ENCODE data around the gene BICDL1.
A peak's percentile ranks its signal among the peaks of the same experiment; 100 is the strongest.

DNA sequence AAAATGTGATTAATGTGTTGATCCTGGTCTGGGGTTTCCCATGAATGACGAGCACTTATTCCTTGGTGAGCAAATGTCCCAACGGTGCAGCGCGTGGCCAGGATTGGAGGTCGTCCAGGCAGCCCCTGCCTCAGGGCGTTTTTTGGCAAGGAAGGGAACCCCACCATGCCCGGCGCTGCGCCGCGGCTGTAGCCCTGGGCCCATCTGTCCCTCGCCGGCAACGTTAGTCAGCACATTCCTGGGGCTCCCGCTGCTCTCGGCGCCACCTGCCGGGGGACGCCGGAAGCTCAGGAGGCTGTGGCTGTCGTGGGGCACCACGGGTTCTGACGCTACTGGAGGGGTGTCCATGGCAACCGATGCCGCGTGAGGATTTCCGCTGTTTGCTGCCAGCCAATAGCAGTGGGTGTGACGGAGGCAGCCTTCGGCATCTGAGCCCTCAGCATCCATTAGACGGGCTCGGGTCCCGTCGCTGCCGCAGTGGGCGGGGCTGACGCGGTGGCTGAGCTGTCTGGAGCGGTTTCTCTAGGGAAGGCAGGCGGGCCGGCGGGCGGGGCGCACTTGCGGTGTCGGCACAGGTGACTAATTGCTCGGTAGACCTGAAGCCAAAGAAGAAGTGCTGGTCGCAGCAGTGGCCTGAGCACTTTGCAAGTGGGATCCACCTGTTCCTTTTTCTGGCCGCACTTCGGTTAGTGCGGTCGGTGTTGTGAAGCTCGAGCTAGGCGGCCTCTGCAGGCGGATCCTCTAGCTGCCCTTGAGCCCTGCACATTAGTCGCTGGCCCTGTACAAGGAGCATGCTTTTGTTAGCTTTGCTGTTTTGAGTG lies 98.0 kb downstream of the BICDL1 start:
- TF ChIP-seq EZH2 (IDR thresholded peaks at IDR 0.05): no peak
- TF ChIP-seq POLR2A (IDR thresholded peaks at IDR 0.05; ENCODE audit: borderline replicate concordance, extremely low read depth, insufficient read depth, insufficient read length): no peak
- TF ChIP-seq, protein P1, sequence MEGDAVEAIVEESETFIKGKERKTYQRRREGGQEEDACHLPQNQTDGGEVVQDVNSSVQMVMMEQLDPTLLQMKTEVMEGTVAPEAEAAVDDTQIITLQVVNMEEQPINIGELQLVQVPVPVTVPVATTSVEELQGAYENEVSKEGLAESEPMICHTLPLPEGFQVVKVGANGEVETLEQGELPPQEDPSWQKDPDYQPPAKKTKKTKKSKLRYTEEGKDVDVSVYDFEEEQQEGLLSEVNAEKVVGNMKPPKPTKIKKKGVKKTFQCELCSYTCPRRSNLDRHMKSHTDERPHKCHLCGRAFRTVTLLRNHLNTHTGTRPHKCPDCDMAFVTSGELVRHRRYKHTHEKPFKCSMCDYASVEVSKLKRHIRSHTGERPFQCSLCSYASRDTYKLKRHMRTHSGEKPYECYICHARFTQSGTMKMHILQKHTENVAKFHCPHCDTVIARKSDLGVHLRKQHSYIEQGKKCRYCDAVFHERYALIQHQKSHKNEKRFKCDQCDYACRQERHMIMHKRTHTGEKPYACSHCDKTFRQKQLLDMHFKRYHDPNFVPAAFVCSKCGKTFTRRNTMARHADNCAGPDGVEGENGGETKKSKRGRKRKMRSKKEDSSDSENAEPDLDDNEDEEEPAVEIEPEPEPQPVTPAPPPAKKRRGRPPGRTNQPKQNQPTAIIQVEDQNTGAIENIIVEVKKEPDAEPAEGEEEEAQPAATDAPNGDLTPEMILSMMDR (IDR thresholded peaks at IDR 0.05 in 2 of 3, conservative IDR thresholded peaks at IDR 0.05 in 1 of 3; ENCODE audit: borderline replicate concordance in 1 of 3, insufficient read depth in 1 of 3, low read depth in 2 of 3, low read length in 2 of 3): peak; percentile 87 to 98 (median 92)
- peak; percentile 87 for TF ChIP-seq RAD21 (IDR thresholded peaks at IDR 0.05; ENCODE audit: low read depth)
- TF ChIP-seq, protein P2, sequence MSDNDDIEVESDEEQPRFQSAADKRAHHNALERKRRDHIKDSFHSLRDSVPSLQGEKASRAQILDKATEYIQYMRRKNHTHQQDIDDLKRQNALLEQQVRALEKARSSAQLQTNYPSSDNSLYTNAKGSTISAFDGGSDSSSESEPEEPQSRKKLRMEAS (IDR thresholded peaks at IDR 0.05): peak; percentile 83
- TF ChIP-seq CBX3 (IDR thresholded peaks at IDR 0.05; ENCODE audit: low read depth): peak; percentile 80
- TF ChIP-seq, protein P3, sequence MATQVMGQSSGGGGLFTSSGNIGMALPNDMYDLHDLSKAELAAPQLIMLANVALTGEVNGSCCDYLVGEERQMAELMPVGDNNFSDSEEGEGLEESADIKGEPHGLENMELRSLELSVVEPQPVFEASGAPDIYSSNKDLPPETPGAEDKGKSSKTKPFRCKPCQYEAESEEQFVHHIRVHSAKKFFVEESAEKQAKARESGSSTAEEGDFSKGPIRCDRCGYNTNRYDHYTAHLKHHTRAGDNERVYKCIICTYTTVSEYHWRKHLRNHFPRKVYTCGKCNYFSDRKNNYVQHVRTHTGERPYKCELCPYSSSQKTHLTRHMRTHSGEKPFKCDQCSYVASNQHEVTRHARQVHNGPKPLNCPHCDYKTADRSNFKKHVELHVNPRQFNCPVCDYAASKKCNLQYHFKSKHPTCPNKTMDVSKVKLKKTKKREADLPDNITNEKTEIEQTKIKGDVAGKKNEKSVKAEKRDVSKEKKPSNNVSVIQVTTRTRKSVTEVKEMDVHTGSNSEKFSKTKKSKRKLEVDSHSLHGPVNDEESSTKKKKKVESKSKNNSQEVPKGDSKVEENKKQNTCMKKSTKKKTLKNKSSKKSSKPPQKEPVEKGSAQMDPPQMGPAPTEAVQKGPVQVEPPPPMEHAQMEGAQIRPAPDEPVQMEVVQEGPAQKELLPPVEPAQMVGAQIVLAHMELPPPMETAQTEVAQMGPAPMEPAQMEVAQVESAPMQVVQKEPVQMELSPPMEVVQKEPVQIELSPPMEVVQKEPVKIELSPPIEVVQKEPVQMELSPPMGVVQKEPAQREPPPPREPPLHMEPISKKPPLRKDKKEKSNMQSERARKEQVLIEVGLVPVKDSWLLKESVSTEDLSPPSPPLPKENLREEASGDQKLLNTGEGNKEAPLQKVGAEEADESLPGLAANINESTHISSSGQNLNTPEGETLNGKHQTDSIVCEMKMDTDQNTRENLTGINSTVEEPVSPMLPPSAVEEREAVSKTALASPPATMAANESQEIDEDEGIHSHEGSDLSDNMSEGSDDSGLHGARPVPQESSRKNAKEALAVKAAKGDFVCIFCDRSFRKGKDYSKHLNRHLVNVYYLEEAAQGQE (IDR thresholded peaks at IDR 0.05; ENCODE audit: low read depth): no peak
- TF ChIP-seq POLR2AphosphoS5 (IDR thresholded peaks at IDR 0.05; ENCODE audit: low read depth, low read length): peak; percentile 71
- TF ChIP-seq JUND (IDR thresholded peaks at IDR 0.05): no peak; the same call in 1 of the 2 replicates
- TF ChIP-seq, protein P4, sequence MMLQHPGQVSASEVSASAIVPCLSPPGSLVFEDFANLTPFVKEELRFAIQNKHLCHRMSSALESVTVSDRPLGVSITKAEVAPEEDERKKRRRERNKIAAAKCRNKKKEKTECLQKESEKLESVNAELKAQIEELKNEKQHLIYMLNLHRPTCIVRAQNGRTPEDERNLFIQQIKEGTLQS (IDR thresholded peaks at IDR 0.05): no peak
